ENCODE results near the gene IQCE.

IQCE gene

GRCh38 chr7:2592375-2592865, 33.6 kb downstream of the IQCE start:
- no peak for DNase-seq
- Histone ChIP-seq H3K27ac (no peak overlapping the region), H3K27me3 (replicated peaks) (no peaks in the 10 kb centered on the region), H3K4me3 (ENCODE audit: low read depth, low read length) (no peak overlapping the region), H3K36me3 (replicated peaks) (peaks cover 13% of the 10 kb centered on the region)
- no peak for TF ChIP-seq CTCF (IDR thresholded peaks at IDR 0.05; ENCODE audit: low read depth, low read length, missing control alignments)
- in situ Hi-C loops (cut with HindIII; ENCODE audit: low pct_ligation_motif_present, low sequenced_read_pairs) = no loop called here

- Histone ChIP-seq H3K36me3 (replicated peaks) (peaks cover 8% of the 10 kb centered on the region), H3K4me3 (ENCODE audit: low read depth, low read length) (no peak overlapping the region), H3K27ac (no peak overlapping the region), H3K27me3 (replicated peaks) (no peaks in the 10 kb centered on the region)
- in situ Hi-C loops (cut with HindIII; ENCODE audit: low pct_ligation_motif_present, low sequenced_read_pairs) = no loop called here
- TF ChIP-seq CTCF (IDR thresholded peaks at IDR 0.05; ENCODE audit: low read depth, low read length, missing control alignments) = no peak
- DNase-seq = no peak
Observed at GRCh38 chr7:2593036-2593727, 34.4 kb downstream of the IQCE start.

- DNase-seq = no peak
- H3K27ac ChIP-seq = no peak overlapping the region
- H3K4me3 ChIP-seq (ENCODE audit: low read depth, low read length) = no peak overlapping the region
- H3K36me3 ChIP-seq (replicated peaks) = peaks cover 15% of the 10 kb centered on the region
- no peak for TF ChIP-seq CTCF (IDR thresholded peaks at IDR 0.05; ENCODE audit: low read depth, low read length, missing control alignments)
- in situ Hi-C loops (cut with HindIII; ENCODE audit: low pct_ligation_motif_present, low sequenced_read_pairs) = no loop called here
- H3K27me3 ChIP-seq (replicated peaks) = no peaks in the 10 kb centered on the region
Observed at GRCh38 chr7:2594599-2594998, 35.8 kb downstream of the IQCE start.

- Histone ChIP-seq H3K4me3 (ENCODE audit: low read depth, low read length) (no peak overlapping the region), H3K27ac (no peak overlapping the region), H3K27me3 (replicated peaks) (no peaks in the 10 kb centered on the region), H3K36me3 (replicated peaks) (peaks cover 15% of the 10 kb centered on the region)
- in situ Hi-C loops (cut with HindIII; ENCODE audit: low pct_ligation_motif_present, low sequenced_read_pairs) = no loop called here
- TF ChIP-seq CTCF (IDR thresholded peaks at IDR 0.05; ENCODE audit: low read depth, low read length, missing control alignments) = no peak
- DNase-seq = no peak
Observed at GRCh38 chr7:2595258-2595860, 36.6 kb downstream of the IQCE start.

- Histone ChIP-seq H3K36me3 (replicated peaks) (peaks cover 17% of the 10 kb centered on the region), H3K4me3 (ENCODE audit: low read depth, low read length) (no peak overlapping the region), H3K27me3 (replicated peaks) (no peaks in the 10 kb centered on the region), H3K27ac (no peak overlapping the region)
- in situ Hi-C loops (cut with HindIII; ENCODE audit: low pct_ligation_motif_present, low sequenced_read_pairs) = no loop called here
- no peak for TF ChIP-seq CTCF (IDR thresholded peaks at IDR 0.05; ENCODE audit: low read depth, low read length, missing control alignments)
- DNase-seq = no peak
Observed at GRCh38 chr7:2596464-2597272, 37.9 kb downstream of the IQCE start.
